Measurements from ENCODE around the gene PRR23E.

DNA sequence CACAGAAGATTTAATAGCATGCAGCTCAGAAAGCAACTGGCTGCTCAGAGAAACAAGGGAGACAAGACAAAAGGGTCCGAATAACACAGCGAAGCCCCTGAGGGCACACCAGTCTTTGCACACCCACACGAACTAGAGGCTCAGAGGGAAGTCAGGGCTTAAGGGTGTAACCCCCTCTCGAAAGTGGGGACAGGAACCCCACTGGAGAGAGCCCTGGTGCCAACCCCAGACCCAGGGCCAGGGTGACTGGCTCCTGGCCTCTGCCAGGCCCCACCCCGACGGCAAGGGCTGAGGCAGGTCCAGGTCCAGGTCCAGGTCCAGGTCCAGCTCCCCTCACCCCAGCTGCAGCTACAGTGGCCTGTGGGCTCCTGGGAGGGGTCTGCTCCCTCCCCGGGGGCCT lies 10.5 kb upstream of the PRR23E start:
- TF ChIP-seq, protein P1, sequence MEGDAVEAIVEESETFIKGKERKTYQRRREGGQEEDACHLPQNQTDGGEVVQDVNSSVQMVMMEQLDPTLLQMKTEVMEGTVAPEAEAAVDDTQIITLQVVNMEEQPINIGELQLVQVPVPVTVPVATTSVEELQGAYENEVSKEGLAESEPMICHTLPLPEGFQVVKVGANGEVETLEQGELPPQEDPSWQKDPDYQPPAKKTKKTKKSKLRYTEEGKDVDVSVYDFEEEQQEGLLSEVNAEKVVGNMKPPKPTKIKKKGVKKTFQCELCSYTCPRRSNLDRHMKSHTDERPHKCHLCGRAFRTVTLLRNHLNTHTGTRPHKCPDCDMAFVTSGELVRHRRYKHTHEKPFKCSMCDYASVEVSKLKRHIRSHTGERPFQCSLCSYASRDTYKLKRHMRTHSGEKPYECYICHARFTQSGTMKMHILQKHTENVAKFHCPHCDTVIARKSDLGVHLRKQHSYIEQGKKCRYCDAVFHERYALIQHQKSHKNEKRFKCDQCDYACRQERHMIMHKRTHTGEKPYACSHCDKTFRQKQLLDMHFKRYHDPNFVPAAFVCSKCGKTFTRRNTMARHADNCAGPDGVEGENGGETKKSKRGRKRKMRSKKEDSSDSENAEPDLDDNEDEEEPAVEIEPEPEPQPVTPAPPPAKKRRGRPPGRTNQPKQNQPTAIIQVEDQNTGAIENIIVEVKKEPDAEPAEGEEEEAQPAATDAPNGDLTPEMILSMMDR (IDR thresholded peaks at IDR 0.05; ENCODE audit: insufficient read depth, low read length) = no peak
- no peak for TF ChIP-seq GABPA (IDR thresholded peaks at IDR 0.05; ENCODE audit: low read depth)
